Stimulated activated CD8-positive, alpha-beta memory T cell treated with anti-CD3 and anti-CD28 coated beads, Interleukin-12 subunit alpha, Interleukin-12 subunit beta, amount 100 ng/mL, for 1 hour (primary cell): ENCODE data around the gene CYP27B1.
"Not testable (repeated sequence)": the region's sequence is repeated elsewhere in the genome, so short reads cannot be mapped to it uniquely, and the experiment has no call there.

Experiments
- DNase-seq: peaks from one replicate; pipeline ENCODE4 v3.0.0-alpha.2; 2020; ENCODE audit warnings: low read depth

The CYP27B1 gene

DNA sequence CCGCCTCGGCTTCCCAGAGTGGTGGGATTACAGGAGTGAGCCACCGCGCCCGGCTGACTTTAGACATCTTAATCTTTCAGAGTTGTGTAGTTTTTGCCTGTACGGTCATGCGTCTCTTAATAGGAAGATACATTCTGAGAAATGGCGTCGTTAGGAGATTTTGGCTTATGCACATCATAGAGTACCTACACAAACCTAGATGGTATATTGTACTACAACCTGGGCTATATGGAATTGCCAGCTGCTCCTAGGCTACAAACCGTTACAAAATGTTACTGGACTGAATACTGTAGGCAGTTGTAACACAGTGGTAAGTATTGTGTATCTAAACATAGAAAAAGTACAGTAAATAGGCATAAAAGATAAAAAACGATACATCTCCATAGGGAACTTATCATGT, 17.0 kb upstream of the CYP27B1 start:
- no peak for DNase-seq

DNA sequence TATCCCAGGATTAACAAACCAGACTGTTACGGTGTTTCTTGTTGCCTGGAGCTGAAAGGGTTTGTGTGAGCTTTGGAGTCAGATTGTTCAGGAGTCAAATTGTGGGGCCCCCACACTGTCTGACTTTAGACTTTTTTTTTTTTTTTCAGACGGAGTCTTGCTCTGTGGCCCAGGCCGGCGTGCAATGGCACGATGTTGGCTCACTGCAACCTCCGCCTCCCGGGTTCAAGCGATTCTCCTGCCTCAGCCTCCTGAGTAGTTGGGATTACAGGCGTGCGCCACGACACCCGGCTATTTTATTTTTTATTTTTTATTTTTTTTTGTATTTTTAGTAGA, 16.6 kb upstream of the CYP27B1 start:
- no peak for DNase-seq

DNA sequence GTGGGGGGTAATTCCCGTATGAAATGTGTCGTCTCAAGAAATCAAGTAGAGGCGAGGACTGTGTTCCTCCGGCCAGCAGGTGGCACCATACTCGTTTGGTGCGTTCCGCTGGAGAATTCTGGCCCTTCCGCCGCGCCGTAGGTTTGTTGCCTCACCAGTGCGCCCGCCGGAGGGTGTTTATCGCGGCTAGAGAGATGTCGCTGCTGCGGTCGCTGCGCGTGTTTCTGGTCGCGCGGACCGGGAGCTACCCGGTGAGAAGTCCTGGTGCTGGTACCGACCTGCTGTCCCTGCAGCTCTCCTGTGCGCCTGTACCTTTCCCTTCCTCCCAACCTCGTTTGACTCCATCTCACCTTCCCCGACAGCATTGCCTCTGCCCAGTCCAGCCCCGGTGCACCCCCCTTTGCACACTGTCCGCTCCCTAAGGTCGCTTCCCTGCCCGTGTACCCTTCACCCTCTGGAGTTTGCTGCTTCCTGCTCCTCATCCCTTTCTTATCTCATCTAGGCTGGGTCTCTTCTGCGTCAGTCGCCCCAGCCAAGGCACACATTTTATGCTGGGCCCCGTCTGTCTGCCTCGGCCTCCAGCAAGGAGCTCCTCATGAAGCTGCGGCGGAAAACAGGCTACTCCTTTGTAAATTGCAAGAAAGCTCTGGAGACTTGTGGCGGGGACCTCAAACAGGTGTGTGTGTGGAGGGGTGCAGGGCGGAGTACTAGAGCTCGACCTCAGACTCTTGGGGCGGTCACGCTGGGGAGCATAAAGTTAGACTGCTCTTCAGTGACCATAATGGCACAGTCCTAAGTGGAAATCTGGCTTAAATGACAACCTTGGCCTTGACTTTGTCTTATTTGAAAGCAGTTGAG, 16.0 kb upstream of the CYP27B1 start, which contains the start of gene TSFM:
Gene TSFM, plus strand, starts transcription at position 180 of the 858 bp plus-strand sequence. Its CDS starts 15 bp downstream, at position 195.
- peak; percentile 98 for DNase-seq

DNA sequence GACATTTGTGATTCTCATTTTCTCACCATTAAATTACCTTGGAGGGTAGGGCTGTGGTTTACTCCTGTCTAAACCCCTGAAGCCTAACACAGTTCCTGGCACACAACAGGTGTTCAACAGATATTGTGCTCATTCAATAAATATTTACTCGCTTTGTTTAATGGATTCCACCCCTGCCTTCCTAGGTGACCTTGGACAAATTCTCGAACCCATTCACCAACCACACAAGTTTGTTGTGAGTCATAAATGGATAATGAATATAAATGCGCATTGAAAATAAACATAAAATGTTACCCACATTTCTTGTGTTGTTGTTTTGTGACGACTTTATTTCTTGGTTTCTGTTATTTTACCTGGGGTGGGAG, 15.3 kb upstream of the CYP27B1 start:
- DNase-seq: no peak

DNA sequence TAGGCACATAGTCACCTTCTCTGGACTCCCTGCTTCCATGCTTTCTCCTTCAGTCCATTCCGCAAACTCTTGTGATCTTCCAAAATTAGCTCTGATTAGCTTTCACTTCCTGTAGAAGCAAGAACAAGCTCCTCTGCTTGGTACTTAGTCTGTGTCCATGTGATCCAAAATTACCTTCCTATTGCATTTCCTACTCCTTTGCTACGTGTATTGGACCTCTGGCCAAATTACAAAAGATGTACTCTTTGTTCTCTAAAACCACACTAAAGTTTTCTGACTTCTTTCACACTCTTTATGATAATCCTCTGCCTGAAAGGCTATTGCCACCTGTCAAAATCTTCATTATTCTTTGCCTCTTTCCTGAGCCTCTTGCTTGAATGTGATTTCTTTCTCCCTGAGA, 14.9 kb upstream of the CYP27B1 start:
- DNase-seq: no peak

DNA sequence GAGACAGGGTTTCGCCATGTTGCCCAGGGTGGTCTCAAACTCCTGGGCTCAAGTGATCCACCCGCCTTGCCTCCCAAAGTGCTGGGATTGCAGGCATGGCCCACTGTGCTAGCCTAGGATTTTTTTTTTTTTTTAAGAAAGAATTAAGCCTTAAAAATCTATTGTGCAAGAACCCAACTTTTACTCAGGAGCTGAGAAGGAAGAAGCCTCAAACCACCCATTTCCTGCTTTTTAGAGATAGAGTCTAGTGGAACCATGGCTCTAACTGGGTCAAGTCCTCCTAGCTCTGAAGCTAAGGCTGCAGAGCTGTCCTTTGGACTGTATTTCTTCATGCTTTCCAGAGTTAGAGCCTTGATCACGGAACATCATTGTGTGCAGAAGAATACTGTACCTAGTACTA, 14.4 kb upstream of the CYP27B1 start:
- DNase-seq: no peak

DNA sequence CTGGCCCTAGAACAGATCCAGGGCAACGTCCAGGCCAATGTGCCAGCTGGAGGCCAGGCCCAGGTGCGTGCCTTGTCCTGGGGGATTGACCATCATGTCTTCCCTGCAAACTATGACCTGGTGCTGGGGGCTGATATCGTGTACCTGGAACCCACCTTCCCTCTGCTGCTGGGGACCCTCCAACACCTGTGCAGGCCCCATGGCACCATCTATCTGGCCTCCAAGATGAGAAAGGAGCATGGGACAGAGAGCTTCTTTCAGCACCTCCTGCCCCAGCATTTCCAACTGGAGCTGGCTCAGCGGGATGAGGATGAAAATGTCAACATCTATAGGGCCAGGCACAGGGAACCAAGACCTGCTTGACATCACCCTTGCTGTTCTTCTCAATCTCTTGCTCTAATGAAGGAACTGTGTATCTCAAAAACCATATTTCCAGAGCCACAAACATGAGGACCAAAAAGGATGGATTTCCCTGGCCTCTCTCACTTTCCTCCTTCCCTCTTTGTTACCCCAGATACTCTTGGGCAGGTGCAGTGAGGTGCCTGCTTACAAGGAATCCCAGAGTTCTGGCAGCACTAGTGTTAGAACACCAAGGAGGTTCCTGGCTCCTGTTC, 13.5 kb upstream of the CYP27B1 start:
- no peak for DNase-seq

DNA sequence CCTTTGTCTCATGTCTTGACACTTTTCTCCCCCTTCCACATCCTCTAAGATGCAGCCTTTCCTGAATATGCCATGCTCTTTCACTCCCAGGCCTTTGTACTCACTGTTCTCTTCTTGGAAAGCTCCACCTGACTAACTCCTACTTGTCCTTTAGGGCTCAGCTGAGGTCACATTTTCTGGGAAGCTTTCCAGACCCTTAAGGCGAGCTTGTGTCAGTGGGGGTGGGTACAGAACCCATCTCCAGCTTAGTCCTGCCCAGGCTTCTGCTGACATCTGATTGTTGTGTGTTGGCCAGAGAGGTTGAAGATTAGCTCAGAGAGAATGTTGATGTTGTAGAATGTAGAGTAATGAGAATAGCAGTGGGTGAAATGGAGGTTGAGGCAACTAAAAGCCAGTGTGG, 12.9 kb upstream of the CYP27B1 start:
- no peak for DNase-seq

DNA sequence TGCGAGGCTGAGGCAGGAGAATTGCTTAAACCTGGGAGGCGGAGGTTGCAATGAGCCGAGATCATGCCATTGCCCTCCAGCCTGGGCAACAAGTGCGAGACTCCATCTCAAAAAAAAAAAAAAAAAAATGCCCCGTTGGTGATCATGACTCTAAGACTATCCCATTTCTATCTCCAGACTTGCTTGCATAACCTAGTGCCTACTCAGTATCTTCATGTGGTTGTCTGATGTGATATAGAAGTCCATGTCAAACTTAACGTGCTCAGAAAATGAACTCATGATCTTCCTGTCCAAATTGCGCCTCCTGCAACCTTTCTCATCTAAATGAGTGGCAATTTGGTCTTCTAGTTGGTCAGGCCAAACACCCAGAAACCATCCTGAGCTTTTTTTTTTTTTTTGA, 11.0 kb upstream of the CYP27B1 start:
- no peak for DNase-seq

DNA sequence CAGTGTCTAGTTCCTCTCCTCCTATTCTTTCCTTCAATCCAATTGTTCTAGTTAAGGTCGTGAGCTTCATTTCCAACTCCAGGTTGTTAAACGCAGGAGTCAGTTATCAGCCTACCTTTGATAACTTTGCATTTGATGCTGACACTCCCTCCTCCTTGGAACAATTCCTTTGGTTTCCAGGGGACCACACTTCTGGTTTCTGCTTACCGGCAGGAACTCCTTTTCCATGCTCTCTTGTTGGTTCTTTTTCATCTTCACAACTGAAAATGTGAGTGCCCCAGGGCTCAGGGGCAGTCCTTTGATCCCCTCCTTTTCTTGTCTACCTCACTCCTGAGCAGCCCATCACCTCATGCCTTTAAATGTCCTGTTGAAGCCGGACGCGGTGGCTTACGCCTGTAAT, 10.5 kb upstream of the CYP27B1 start:
- DNase-seq: no peak

DNA sequence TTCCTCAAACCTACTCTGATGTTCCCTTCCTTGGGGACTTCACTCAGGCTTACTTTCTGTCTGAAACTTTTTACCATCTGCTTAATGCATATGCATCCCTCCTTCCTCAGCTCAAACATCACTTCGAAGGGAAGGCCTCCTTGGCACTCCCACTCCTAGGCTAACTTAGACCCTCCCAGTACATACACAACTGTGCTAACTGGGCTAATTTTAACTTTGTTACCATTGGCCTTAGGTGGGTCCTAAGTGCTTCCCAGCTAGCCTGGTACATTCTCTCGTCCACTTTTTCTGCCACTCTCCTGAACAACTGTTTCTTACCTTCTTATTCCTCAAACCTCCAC, 9.3 kb upstream of the CYP27B1 start:
- DNase-seq: no peak

DNA sequence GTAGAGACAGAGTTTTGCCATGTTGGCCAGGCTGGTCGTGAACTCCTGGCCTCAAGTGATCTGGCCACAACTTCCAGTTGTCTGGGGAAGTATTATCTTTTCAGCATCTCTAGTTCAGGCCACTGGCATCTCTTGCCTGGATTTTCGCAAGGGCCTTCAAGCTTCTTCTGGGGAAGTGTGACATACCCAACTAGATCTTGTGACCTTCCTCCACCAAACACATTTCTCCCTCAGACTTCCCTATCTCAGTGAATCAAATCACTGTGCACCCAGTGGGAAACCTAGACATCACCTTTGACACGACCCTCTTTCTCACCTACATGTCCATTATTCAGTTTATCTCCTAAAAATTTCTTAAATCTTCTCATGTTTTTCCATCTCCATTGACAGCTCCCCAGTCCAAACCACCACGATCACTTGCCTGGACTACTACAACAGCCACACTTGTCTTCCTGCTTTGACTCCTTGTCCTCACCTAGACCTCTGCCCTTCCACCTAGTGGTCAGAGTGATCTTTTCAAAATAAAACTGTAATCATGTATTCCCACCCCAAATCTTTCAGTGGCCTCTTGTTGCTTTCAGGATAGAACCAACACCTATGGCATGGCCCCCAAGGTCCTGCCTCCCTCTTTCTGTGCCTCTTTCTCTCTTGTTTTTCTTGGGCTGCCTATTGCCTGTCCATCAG, 8.8 kb upstream of the CYP27B1 start:
- no peak for DNase-seq

DNA sequence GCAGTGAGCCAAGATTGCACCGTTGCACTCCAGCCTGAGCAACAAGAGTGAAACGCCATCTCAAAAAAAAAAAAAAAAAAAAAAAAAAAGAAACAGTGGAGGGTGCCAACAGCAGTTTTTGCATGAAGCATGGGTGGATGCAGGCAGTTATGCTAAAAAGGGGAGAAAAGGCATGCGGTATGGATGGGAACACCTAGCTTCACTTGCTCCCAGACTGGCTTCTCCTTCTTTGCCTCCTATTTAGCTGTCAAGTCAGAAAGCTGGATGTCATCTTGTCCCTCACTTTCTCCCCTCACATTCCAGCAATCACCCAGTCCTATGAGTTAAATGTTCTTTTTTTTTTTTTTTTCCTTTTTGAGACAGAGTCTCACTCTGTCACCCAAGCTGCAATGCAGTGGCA, 8.2 kb upstream of the CYP27B1 start:
- DNase-seq: no peak

DNA sequence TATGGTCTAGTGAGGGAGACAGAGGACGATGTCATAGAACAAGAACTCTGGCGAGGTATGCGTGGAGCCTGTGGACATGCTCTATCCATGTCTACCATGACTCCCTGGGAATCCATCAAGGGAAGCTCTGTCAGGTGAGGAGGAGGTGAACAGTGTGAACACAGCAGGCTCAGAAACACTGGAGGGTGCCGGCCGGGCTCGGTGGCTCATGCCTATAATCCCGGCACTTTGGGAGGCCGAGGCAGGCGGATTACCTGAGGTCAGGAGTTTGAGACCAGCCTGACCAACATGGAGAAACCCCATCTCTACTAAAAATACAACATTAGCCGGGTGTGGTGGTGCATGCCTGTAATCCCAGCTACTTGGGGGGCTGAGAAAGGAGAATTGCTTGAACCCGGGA, 7.8 kb upstream of the CYP27B1 start:
- DNase-seq: not testable (repeated sequence)

DNA sequence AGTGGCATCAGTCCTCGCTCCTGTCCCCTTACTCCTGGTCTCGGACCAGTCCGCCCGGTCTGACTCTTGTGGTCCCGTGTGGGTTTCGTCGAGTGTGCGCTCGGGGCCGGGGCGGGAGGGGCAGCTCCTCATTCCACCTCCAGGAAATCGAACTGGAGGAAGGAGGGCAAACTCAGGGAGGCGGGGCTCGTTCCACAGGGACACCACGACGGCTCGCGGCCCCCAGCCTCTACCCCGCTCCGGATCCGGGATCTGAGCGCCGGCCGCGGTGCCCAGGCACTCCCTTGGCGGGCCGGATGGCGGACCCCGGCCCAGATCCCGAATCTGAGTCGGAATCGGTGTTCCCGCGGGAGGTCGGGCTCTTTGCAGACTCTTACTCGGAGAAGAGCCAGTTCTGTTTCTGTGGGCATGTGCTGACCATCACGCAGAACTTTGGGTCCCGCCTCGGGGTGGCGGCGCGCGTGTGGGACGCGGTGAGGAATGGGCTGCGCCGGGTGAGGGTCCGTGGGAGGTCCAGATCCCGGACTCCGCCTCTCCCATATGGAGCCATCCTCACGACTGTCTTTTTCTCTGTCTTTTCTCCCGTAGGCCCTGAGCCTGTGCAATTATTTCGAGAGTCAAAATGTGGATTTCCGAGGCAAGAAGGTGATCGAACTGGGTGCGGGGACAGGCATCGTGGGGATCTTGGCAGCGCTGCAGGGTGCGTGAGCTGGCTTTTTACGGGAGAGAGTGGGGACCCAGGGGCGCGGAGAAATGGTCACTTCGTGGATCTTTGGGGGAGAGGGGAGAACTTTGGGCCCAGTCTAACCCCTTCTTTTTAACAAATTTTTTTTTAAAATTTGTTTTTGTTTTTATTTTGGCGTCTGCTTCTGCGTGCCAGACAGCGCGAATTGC, 5.8 kb upstream of the CYP27B1 start, which contains the start of gene EEF1AKMT3:
Gene EEF1AKMT3, plus strand, starts transcription at position 186 of the 894 bp plus-strand sequence. Its CDS starts 111 bp downstream, at position 297.
- no peak for DNase-seq

DNA sequence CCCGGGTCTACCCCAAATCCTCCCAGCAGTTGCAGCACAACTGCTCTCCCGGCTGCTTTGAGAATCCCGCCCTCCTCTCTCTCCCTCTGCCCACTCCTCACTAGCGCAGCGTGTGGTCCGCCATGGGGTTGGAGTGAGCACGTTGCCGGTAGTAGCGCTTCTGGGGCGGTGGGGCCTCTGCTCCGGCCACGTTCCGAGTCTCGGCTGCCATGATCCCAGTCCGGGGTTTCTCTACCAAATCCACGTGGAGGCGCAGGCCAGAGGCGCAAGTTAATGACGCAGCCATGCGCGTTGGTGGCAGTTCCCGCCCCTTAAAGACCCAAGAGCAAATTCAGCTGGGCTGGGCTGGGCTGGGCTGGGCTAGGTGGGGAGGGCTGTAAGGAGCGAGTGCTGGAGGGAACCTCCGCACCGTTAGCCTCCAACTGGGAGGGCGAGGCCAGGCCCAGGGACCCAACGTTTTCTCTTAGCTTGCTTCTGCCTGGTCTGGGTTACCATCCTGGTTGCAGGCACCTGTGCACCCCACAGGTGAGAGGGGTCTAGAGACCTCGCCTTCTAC, 5.1 kb upstream of the CYP27B1 start, which contains the start of gene METTL1:
Gene METTL1, minus strand, starts transcription at position 233 of the 556 bp plus-strand sequence. Its CDS starts 22 bp downstream, at position 211.
- peak; percentile 79 for DNase-seq

DNA sequence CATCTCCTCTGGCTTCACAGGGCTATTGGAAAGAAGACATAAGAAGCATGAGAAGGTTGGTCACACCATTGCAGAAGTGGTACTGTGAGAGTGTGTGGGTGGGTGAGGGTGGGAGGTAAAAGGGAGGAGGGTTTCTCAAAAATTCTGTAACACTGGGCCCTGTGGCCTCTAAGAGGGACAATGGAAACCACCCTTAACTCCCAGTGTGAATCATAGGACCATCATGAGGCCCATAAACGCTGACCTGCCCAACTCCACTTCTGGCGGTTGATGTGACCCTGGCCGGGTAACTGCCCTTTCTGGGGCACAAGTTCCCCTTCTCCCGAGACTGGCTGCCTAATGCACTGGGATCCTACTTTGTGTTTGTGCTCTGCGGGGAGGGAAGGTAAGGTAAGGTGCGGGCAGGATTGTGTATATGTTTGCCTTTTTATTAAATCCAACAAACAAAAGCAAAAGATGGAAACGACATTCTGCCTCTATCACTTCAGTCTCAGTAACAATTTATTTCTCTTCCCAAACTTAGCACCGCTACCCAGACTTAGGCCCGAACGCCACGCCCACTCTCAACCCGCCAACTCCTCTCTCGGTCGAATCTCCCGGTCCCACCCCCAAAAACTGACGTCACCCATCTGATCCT, 4.5 kb upstream of the CYP27B1 start:
- DNase-seq: peak; percentile 62

DNA sequence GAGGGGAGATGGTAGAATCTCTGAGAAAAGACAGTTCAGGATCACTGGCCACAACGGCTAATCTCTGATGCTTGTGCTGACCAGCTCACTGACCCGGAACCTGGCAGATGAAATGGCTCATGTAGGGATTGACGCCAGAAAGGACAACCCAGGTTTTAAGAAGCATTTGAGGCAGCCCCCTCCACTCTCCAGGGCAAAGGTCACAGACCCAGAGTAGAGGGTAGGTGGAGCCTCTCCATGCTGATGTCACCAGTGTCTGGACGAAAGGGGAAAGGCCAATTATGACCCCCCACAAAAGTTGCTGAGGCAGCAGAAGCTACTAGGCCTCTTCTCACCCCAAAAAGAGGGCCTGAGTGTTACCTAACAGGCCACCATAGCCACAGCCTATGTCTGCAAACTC, 3.9 kb upstream of the CYP27B1 start:
- no peak for DNase-seq

DNA sequence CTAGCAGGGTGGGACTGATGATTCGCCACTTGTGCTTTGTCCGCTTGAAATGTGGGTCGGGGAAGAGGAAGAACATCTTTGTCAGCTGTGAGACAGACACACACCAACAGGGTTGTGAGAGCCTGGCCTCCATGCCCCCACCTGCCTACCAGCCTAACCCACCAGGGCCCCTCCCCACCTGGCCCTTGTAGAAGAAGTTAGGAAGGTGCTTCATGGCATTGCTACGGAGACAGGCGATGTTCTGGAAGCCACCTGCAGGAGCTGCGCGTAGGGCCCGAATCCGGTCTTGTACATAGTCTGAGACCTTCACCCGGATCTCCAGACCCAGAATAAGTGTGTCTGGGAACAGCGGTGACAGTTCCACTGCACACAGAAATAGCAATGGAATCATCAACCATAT, 2.7 kb upstream of the CYP27B1 start:
- no peak for DNase-seq

DNA sequence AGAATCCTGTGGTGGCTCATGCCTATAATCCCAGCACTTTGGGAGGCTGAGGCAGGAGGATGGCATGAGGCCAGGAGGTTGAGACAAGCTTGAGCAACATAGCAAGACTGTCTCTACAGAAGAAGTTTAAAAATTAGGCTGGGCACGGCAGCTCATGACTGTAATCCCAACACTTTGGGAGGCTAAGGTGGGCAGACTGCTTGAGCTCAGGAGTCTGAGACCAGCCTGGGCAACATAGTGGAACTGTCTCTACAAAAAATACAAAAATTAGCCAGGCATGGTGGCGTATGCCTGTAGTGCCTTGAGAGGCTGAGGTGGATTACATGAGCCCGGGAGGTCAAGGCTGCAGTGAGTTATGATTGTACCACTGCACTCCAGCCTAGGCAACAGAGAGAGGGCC, 998 bp upstream of the CYP27B1 start:
- DNase-seq: no peak

DNA sequence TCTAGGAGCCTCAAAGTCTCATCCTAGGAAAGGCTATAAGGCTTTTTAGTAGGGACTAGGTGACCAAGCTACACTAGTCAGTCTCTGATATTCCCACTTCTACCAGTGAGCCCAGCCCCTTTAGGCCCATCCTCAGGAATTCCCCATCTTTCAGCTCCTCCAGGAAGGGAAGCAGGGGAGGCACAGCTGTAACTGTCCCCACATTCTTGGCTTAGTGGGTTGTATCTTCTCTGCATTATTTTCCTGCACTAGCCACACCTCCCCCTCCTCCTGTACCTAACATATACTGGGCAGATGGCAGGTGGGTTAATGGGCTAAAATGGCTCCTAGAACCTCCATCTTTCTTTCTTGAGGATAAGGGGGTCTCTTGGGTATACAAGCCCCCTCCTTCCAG, 424 bp upstream of the CYP27B1 start:
- DNase-seq: no peak
